ENCODE data around the gene AFAP1. TPM values are rescaled to one million over a fixed set of nuclear protein-coding genes. Genes with fewer than 3 reads are reported as not detected.

Gene AFAP1
- total RNA-seq, 1 experiment from 2014 or later: 94.7 TPM

- no peak for TF ChIP-seq TCF7L2 (IDR thresholded peaks at IDR 0.05; ENCODE audit: low read depth, low read length)
- no peak for TF ChIP-seq CTCF (IDR thresholded peaks at IDR 0.05)
- TF ChIP-seq REST (IDR thresholded peaks at IDR 0.05; ENCODE audit: insufficient read depth in 1 of 2, low read depth in 2 of 2, low read length in 1 of 2): no peak
- TF ChIP-seq SIN3A (IDR thresholded peaks at IDR 0.05; ENCODE audit: borderline replicate concordance, insufficient read depth, low read depth, low read length): no peak
- TF ChIP-seq POLR2AphosphoS5 (IDR thresholded peaks at IDR 0.05; ENCODE audit: low read depth, low read length): no peak; the same call in 1 of the 2 replicates
- in situ Hi-C loops (cut with HindIII; ENCODE audit: low pct_unique_long_range_greater_than_20kb, low sequenced_read_pairs): no loop called here
- ATAC-seq: no peak
- intact Hi-C loops (cut with micrococcal nuclease; ENCODE audit: unreplicated experiment): no loop called here
- Histone ChIP-seq H3K9me3 (ENCODE audit: control insufficient read depth, insufficient read depth, low read depth, low read length) (no peaks in the 10 kb centered on the region), H3K4me3 (ENCODE audit: low read depth in 2 of 2, low read length in 2 of 2) (no peak overlapping the region), H3K4me1 (ENCODE audit: control insufficient read depth, insufficient read depth, low read length) (peaks cover 46% of the 10 kb centered on the region), H3K27ac (ENCODE audit: low read length) (peak overlapping the region; percentile 54; the same call in 1 of the 2 replicates), H3K36me3 (ENCODE audit: control insufficient read depth, insufficient read depth, low read length) (peaks cover 11% of the 10 kb centered on the region), H3K27me3 (ENCODE audit: control insufficient read depth, insufficient read depth, low read length) (no peaks in the 10 kb centered on the region)
- ChIA-PET CTCF (no interaction called here), POLR2A (no interaction called here)
- BruUV-seq (replicated peaks): no TSS peak
- DNase-seq (ENCODE audit: low read depth, low spot score): no peak
Measured at GRCh38 chr4:7847206-7847605, 92.5 kb downstream of the AFAP1 start.

- ATAC-seq (no peak), DNase-seq (ENCODE audit: low read depth, low spot score) (no peak)
- H3K36me3 ChIP-seq (ENCODE audit: control insufficient read depth, insufficient read depth, low read length): peaks cover 15% of the 10 kb centered on the region
- H3K27me3 ChIP-seq (ENCODE audit: control insufficient read depth, insufficient read depth, low read length): no peaks in the 10 kb centered on the region
- in situ Hi-C loops (cut with HindIII; ENCODE audit: low pct_unique_long_range_greater_than_20kb, low sequenced_read_pairs): no loop called here
- TF ChIP-seq CTCF (IDR thresholded peaks at IDR 0.05) (peak; percentile 28), SIN3A (IDR thresholded peaks at IDR 0.05; ENCODE audit: borderline replicate concordance, insufficient read depth, low read depth, low read length) (no peak)
- no peaks in the 10 kb centered on the region for H3K9me3 ChIP-seq (ENCODE audit: control insufficient read depth, insufficient read depth, low read depth, low read length)
- no peak overlapping the region for H3K4me3 ChIP-seq (ENCODE audit: low read depth in 2 of 2, low read length in 2 of 2)
- BruUV-seq (replicated peaks): no TSS peak
- peaks cover 53% of the 10 kb centered on the region for H3K4me1 ChIP-seq (ENCODE audit: control insufficient read depth, insufficient read depth, low read length)
- intact Hi-C loops (cut with micrococcal nuclease; ENCODE audit: unreplicated experiment): no loop called here
- POLR2A ChIA-PET: no interaction called here
- CTCF ChIA-PET: no interaction called here
- peak overlapping the region; percentile 65; the same call in 1 of the 2 replicates for H3K27ac ChIP-seq (ENCODE audit: low read length)
Measured at GRCh38 chr4:7845493-7846128, 94.0 kb downstream of the AFAP1 start.
